Embryonic facial prominence (tissue), 1 donor: ENCODE results near the gene PTGER1.
"Not testable (repeated sequence)": the region's sequence is repeated elsewhere in the genome, so short reads cannot be mapped to it uniquely, and the experiment has no call there.

ENCODE experiments used
- DNase-seq: peaks from one replicate; pipeline ENCODE4 v3.0.0-alpha.2; 2016; ENCODE audit errors: extremely low spot score

Gene PTGER1, protein sequence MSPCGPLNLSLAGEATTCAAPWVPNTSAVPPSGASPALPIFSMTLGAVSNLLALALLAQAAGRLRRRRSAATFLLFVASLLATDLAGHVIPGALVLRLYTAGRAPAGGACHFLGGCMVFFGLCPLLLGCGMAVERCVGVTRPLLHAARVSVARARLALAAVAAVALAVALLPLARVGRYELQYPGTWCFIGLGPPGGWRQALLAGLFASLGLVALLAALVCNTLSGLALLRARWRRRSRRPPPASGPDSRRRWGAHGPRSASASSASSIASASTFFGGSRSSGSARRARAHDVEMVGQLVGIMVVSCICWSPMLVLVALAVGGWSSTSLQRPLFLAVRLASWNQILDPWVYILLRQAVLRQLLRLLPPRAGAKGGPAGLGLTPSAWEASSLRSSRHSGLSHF

DNA sequence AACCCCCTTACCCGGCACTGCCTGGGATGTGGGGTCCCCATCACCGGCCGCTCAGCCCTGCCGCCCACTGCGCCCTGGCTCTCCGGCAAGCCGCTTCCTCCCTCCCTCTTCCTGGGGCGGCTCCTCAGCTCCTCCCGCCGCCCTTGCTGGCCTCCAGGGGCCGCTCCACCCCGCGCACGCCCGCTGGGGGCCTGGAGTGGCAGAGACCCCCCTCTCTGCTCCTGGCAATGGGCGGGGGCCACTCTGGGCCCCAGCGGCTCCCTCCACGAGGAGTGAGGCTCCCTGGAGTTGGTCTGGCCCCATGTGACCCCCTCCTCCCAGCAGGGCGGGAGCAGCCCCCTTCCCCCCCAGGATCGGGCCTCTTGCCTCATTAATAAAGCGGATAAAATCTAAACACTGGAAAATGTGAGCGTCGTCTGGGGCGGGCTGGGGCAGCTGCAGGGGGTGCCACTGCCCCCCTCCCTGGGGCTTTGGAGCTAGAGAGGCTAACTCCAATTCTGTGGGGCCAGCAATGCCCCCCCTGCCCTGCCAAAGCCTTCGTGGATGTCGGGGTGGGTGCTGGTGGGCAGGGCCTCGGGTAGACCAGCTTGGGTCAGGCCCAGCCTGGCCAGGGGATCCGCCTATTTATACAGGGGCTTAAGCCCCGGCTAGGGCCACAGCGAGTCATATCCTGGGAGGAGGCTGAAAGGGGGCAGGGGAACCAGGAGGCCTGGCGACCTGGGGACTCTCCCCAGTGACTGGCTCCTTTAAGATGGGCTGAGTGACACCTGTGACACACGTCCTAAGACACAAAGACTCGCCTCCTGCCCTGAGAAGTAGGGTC, at the start of gene PTGER1:
Gene PTGER1 (minus strand): TSS at position 104 of the 823 bp plus-strand sequence. CDS start 1,034 bp downstream, outside the sequence.
- DNase-seq, result no peak

DNA sequence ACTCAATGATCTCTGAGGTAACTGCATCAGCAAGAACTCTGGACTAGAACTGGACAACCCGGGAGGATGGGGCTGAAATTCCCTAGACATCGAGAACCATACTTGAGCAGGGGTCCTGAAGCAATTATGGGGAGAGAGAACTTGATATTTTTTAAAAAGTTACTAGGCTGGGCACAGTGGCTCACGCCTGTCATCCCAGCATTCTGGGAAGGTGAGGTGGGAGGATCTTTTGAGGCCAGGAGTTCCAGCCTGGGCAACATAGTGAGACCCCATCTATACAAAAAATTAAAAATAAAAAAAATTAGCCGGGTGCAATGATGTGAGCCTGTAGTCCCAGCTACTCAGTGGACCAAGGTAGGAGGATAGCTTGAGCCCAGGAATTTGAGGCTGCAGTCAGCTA, 45.4 kb upstream of the PTGER1 start:
- no peak for DNase-seq

DNA sequence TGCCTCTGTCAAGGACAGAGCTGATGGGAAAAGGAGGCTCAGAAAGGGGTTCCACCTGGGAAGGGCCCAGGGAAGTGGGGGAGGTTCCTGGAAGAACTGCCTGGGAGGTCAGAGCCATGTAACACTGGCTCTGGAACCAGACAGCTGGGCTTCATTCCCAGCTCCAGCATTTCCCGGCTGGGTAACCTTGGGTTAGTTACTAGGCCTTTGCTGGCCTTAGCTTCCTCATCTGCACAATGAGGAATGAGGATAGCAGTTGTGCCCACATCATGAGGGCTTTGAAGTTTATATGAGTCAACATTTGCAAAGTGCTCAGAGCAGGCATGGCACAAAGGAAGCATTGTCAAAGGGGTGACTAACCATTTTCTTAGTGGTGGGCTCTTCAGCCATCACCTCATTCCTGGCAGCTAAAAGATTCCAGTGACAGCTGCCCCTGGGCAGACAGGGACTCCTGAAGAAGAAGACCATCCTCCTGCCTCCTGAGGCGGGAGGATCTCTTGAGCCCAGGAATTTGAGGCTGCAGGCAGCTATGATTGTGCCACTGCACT, 44.8 kb upstream of the PTGER1 start:
- DNase-seq, result no peak

DNA sequence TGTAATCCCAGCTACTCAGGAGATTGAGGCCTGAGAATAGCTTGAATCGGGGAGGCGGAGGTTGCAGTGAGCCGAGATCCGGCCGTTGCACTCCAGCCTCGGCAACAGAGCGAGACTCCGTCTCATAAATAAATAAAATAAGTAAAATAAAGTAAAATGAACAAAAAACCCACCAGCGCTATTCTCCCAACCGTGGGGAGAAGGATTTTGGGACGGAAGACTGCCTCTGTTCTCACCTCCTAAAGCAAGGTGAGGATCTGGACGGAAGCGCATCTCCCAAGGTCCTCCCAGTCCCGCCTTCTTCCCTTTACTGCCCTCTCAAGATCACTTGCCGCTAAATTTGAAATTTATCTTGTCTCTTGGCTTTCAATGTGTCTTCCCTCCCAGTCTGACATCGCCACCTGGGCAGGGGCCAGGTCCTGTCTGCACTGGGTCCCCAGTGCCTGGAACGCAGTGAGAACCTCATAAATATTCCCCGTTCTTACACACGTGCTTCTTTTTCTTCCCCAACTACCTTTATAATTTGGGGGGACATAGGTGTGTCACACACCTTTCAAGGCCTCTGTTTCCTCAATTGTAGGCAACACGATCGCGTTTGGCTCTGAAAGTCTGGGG, 44.2 kb upstream of the PTGER1 start:
- no peak for DNase-seq

DNA sequence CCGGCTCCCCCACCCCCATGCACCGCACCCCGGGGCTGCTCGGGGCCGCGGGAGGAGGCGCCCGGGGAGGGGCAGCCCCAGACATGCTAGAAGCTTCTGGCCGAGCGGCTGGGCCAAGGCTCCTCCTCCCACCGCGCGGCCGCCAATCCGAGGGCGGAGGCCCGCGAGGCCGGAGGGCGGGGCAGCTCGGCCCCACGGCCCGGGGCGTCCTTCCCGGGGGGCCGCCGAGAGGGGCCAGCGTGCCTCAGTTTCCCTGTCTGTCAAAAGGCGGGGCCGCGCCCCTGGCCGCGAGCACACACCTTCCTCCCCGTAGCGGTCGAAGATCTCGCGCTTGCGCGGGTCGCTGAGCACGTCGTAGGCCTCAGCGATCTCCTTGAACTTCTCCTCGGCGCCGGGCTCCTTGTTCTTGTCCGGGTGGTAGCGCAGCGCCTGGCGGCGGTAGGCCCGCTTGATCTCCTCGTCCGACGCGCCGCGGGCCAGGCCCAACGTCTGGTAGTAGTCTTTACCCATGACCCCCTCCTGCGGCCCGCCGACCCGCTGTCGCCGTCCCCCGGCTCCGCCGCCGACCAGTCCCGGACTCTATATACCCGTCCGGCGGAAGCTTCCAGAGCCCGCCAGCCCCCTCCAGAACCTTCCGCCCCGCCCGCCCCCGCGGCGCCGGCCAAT, 42.8 kb upstream of the PTGER1 start, which contains the start of gene DNAJB1:
Gene DNAJB1 (minus strand): TSS at position 558 of the 666 bp plus-strand sequence. CDS start 48 bp downstream, at position 510.
- DNase-seq, result peak; percentile 94

DNA sequence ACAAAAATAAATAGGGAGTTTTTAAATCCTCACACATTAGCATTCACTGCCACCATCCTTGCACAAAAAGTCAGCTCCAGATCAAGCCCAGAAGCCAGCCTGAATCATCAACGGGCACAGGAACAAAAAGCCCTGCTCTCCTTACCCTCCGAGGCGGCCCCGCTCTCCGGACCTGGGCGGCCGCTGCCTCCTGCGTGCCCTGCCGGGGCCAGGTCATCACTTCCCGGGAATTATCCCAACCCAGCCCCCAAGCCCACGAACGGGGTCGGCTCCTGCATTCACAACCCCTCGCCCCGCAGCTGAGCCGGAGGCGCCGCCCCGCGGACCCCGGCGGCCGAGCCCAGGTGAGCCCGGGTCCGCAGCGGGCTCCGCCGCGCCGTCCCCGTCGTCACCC, 42.3 kb upstream of the PTGER1 start:
- no peak for DNase-seq

DNA sequence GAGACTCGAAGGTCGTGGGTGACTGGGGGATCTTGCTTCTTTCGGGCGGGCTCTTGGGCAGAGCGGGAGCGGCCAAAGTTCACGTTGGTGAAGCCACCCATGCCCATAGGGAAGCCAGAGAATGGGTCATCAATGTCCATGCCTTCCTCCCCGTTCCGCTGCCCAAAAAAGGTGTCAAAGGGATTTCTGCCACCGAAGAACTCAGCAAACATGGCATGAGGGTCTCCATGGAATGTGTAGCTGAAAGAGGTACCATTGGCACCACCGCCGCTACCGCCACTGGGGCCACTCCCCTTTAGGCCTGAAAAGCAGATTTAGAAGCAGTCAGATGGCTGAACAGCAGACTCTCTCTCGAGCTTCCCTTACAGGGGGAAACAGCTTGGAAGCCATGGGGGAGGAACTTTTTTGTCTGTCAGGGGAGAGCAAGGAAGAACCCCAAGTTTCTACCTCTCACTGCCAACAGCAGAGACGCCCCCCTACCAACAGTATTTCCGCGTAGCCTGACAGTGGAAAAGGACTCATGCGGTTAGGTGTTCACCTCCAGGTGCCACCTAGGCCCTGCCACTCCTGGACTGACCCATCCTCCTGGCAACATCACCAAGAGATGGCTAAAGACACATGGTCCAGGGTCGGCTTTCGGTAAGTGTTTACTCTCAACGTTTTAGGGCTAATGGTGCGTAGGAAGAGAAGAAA, 41.7 kb upstream of the PTGER1 start:
- no peak for DNase-seq

DNA sequence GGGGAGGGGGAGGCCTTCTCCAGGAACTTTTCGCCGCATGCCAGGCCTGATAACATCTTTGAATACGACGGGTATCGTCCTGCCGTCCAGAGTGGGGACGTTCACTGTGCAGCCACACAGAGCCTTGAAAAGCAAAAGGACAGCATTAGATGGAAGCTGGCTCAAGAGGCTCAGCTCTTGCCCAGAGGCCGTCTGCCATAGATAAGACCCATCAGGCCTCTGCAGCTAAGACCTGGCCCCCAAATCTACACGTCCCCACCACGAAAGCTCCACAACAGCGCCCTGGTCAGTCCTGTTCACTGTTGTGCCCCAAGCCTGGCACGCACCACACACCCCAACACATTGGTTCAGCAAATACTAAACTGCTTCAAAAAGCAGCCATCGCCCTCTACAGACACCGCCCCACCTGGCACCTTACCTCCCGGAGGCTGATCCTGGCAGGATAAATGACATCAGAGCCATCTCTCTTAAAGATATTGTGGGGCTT, 40.9 kb upstream of the PTGER1 start:
- DNase-seq, result no peak

DNA sequence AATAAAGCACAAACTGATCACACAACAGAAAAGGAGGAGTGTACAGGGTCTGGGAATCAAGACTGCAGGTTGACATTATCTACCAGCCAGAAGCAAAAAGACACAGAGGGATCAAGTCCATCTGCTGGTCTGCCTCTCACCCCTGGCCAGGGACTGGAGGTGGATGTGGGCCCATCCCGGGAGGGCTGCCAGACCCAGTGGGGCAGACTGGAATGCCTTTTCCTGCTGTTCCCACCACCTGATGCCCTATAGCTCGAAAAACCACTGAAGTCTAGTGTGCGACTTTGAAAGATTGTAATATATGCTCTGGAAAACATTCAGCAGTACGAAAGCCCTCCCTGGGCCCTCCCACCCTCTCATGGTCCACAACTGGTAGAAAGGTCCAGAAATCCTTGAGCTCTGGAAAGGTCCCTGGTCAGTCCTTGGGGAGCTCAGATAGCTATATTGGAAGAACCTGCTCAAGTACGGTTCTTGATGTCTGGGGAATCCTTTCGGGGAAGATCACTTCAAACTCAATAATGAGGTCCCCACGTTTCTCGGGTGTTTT, 40.4 kb upstream of the PTGER1 start:
- no peak for DNase-seq

DNA sequence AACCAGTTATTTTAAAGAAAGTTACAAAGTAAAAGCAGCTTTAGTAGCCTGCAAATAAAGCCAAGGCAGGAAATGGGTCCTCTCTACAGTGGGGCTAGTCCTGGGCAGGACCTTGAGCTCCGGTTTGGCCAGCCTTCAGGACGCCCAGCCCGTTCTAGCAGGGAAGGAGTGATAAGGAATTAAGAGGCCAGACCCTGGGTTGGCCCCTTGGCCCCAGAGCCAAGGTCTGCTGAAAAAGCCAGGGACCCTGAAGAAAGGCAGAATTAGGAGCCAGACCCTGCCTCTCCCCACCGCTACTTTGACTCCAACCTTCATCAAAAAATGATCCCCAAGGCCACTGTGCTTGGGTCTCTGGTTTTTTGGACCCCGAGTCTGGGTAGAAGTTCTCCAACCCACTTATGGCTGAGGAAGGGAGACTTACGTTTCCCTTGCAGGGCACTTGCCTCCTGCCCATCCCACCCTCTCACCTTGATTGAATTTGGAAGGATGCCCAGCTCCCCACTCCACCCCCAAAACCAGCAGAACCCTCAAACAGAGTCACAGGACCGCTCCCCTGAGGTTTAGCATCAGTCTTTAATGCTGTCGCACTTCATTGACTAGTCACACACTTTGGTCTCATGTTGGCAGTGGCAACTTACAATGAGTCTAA, 39.2 kb upstream of the PTGER1 start:
- DNase-seq, result no peak

DNA sequence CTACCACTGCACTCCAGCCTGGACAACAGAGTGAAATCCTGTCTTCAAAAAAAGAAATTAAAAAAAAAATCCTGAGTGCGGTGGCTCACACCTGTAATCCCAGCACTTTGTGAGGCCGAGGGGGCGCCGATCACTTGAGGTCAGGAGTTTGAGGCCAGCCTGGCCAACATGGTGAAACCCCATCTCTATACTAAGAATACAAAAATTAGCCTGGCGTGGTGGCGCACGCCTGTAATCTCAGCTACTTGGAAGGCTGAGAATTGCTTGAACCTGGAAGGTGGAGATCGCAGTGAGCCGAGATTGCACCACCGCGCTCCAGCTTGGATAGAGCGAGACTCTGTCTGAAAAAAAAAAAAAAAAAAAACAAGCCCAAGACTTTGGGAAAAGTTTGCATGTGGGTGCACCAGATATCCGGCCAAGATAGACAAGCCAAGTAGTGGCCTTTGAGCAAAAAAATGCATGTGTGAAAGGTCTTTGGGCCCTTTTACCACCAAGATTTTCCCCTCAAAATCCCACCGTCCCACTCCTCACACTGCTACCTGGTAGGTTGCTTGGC, 37.3 kb upstream of the PTGER1 start:
- DNase-seq, result no peak

DNA sequence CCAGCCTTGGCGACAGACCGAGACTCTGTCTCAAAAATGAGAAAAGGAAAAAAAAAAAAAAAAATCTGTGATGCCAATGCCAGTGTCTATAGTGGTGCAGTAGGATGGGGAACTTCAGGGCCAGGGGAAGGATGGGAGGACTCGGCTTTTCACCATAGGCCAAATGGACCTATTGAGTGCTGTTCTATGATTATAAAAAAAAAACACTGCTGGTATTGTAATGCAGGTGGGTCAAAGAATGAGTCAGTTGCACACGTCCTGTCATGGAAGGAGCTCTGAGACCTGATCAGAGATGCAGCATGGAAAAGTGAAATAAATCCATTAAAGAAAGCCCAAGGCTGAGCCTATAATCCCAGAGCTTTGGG, 36.1 kb upstream of the PTGER1 start:
- no peak for DNase-seq

DNA sequence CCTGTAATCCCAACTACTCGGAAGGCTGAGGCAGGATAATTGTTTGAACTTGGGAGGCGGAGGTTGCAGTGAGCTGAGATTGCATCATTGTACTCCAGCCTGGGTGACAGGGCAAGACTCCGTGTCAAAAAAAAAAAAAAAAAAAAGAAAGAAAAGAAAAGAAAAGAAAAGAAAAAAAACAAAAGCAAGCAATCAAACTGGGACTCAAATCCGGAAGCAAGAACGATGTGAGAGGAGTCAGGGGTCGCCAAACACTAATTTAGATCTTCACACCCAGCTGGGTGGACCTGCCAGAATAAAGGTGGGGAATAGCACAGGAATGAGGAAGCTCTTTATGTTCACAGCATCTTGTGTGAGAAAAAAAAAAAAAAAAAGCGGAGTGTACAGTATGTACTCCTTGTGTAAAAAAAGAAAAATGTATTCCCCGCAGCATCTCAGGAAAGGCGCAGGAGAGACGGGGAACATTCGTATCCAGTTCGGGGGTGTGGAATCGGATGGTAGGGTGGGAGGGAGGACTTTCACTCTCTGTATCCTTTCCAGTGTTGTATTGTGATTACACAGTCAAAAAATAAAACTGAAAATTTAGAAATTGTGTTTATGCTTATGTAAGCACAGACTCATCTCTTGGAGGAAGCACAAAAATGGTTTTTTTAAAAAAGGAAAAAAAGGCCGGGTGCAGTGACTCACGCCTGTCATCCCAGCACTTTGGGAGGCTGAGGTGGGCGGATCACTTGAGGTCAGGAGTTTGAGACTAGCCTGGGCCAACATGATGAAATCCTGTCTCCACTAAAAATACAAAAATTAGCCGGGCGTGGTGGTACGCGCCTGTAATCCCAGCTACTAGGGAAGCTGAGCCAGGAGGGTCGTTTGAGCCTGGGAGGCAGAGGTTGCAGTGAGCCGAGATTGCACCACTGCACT, 35.4 kb upstream of the PTGER1 start:
- no peak for DNase-seq

DNA sequence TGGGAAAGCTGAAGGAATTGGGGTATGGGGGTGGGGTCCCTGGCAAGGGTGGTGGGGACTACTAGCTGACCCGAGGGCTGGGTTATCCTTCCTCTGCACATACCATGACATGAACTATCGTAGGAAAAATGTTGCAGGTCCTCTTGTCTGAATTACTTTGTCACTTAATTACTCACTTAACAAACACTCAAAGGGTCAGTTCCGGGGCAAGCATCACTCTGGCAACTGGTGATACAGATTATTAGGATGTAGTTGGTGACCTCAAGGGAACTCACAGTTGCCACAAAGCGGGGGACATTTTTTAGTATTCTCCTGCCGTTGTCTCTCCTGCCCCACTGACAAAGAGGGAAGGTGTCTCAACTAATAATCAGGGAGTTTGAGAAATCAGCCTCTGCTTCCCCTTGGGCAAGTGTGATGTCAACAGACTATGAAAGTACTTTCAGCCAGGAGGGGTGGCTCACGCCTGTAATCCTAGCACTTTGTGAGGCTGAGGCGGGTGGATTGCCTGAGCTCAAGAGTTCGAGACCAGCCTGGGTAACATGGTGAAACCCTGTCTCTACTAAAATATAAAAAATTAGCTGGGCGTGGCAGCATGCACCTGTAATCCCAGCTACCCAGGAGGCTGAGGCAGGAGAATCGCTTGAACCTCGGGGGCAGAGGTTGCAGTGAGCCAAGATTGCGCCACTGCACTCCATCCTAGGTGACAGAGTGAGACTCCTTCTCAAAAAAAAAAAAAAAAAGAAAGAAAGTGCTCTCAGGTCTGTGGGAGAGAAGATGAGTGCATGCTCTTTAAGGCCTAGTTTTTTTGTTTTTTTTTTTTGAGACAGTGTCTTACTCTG, 32.8 kb upstream of the PTGER1 start:
- no peak for DNase-seq

DNA sequence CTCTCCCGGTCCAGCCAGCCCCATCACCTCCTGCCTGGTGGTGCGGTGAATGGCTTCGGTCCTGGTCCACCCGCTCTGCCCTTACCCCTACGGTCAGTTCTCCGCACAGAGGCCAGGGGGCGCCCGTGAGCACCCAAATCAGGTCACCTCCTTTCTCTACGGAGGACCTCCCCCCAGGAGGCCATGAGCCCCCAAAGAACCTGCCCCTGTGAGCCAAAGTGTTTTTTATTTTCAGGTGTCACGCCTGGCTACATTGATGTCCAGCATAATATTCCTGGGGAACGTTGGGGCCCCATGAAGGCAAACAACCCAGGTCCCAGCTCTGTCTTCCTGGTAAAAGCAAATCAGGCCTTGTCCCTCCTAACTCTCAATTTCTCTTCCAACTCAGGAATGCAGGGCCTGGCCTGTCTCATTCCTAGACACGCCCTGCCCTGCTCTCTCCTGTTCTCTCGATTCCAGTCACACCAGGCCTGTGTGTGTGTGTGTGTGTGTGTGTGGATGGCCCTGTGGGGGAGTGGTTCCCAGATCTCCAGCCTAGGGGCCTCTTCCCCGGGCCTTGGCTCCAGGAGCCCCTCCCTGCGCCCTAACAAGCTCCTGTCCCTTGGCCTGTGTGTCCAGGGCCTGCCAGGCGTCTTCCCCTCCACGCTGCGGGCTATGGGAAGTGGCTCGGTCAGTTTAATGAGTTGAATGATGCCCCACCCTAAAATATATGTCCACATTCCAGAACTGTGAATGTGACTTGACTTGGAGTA, 30.5 kb upstream of the PTGER1 start:
- DNase-seq, result no peak

DNA sequence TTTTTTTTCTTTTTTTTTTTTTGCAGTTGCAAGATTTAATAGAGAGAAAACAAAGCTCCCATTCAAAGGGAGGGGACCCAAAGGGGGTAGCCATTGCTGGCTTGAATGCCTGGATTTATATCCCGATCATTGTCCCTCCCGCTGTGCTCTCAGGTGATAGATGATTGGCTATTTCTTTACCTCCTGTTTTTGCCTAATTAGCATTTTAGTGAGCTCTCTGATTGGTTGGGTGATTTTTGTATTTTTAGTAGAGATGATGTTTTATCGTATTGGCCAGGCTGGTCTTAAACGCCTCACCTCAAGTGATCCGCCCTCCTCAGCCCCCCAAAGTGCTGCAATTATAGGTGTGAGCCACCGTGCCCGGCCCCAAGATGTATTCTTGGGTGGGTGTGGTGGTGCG, 29.4 kb upstream of the PTGER1 start:
- DNase-seq, result not testable (repeated sequence)

DNA sequence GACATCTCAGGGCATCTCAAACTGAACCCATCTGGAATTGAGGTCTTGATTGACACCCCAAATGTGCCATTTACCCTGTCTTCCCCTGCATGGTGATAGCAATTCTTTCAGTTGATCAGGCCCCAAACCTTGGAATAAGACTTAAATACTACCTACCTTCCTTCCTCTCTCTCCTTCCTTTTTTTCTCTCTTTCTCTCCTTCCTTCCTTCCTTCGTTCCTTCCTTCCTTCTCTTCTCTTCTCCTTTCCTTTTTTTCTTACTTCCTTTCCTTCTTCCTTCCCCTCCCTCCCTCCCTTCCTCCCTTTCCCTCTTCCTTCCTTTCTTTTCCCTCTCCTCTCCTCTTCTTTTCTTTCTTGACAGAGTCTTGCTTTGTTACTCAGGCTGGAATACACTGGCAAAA, 28.1 kb upstream of the PTGER1 start:
- DNase-seq, result no peak
